Psoas muscle (tissue), 8 donors: ENCODE data around the gene NR2F6. TPM values are rescaled to one million over a fixed set of nuclear protein-coding genes. Genes with fewer than 3 reads are reported as not detected.

Experiments
- ATAC-seq, 4 donors: fragments of 200-7000 bp; cut with Tn5 transposase; one replicate each; pipeline ENCODE4 v1.9.1; 2020; ENCODE audit warnings: moderate library complexity in 3 of 4, mild to moderate bottlenecking in 2 of 4
- DNase-seq, 2 donors: peaks; one replicate each; pipeline ENCODE4 v3.0.0-alpha.2; 2020
- H3K27ac ChIP-seq: fragments of 200-600 bp; one replicate; pipeline ENCODE4 v1.8.0; 2022
- H3K27me3 ChIP-seq, 3 donors: fragments of 200-600 bp in 1 of 3; one replicate each; pipeline versions ENCODE4 v1.6.1 to v1.8.0; 2013 to 2022; ENCODE audit warnings: low read length in 2 of 3, mild to moderate bottlenecking in 2 of 3, moderate library complexity in 1 of 3; ENCODE audit not compliant: insufficient read depth in 3 of 3
- H3K36me3 ChIP-seq, 2 donors: fragments of 200-600 bp in 1 of 2; one replicate each; pipeline versions ENCODE4 v1.6.1 to v1.8.0; 2013 to 2022; ENCODE audit warnings: low read depth in 1 of 2, mild to moderate bottlenecking in 1 of 2, moderate library complexity in 1 of 2; ENCODE audit not compliant: insufficient read depth in 1 of 2
- H3K4me1 ChIP-seq: fragments of 200-600 bp; one replicate; pipeline ENCODE4 v1.8.0; 2022
- H3K4me3 ChIP-seq: fragments of 200-600 bp; one replicate; pipeline ENCODE4 v1.8.0; 2022; ENCODE audit warnings: mild to moderate bottlenecking
- H3K9me3 ChIP-seq: fragments of 200-600 bp; one replicate; pipeline ENCODE4 v1.8.0; 2022
- CTCF ChIP-seq: fragments of 200-600 bp; IDR thresholded peaks from one replicate; pipeline ENCODE4 v1.8.0; 2022; ENCODE audit warnings: antibody characterized with exemption
- WGBS, 3 donors: extraction: QIAGEN DNeasy Blood & Tissue Kit; methylation state at CpG; one replicate each; pipeline versions ENCODE4 v1.1.6 to v1.1.7; 2013; 5-methylcytosine and 5-hydroxymethylcytosine counted together
- intact Hi-C, 2 donors: fragments of 100-400 bp; cut with DNase I; formaldehyde crosslinking; loops; one replicate each; pipeline versions ENCODE4 v1.11.0 to v1.14.2; 2022
- polyA plus RNA-seq, 3 donors: library from polyadenylated mRNA; stranded (reverse); fragments of 200-250 nt; gene quantifications; one replicate each; pipeline ENCODE4 v1.2.3, GENCODE V29; 2013
- total RNA-seq, 4 donors: library from RNA; stranded (reverse); fragmentation: NEBNext Ultra II Directional in 2 of 4; extraction: Animal tissue kit (Norgen Biotek cat#: 25700) in 2 of 4; gene quantifications; one replicate each; pipeline versions ENCODE4 v1.2.1 to v1.2.4, GENCODE V29; 2021 to 2023
- donor health status: healthy with polysubstance abuse.
- donor health status: DM: no; HTN: no; CAD: no; lungs with moderate emphysema.
- donor health status: Bipolar disorder and iron deficiency.
- donor health status: healthy.
- donor health status: DM: yes; HTN: yes; CAD: no.
- donor health status: DM: no; HTN: no; CAD: no.
- donor health status: DM: no; HTN: no; CAD: no.
- donor health status: DM: yes; HTN: yes; CAD: no.

Gene NR2F6
- total and polyA plus RNA-seq, 7 donors, result 21.1 to 56.7 (median 40.4) TPM

DNA sequence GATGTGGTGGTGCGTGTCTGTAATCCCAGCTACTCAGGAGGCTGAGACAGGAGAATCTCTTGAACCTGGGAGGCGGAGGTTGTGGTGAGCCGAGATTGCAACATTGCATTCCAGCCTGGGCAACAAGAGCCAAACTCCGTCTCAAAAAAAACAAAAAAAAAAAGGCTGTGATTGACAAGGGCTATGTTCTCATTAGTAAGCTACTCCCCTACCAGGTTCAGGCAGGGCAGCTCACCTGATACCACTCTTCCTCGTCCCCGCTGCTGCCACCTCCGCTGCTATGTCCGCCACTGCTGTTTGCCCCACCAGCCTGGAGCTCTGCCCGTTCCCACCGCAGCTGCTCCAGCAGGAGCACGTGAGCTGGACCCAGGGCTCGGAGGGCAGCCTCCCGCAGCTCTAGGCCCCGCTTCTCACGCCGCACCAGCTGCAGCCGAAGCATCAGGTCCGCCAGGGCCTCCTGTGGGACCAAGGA is 9.5 kb upstream of the NR2F6 start:
- no peaks in the 10 kb centered on the region for H3K36me3 ChIP-seq
- WGBS, 3 donors, result 32 to 44% (median 34%) methylated on average over 18 of the region's 18 CpGs
- no peaks in the 10 kb centered on the region for H3K9me3 ChIP-seq
- no peak overlapping the region for H3K4me3 ChIP-seq
- H3K27ac ChIP-seq, result no peak overlapping the region
- no peak for TF ChIP-seq CTCF
- H3K27me3 ChIP-seq, result peaks cover 0 to 3% (median 0%) of the 10 kb centered on the region in 3 donors
- ATAC-seq (no peak), DNase-seq (no peak)
- intact Hi-C loops, result no loop called here
- no peaks in the 10 kb centered on the region for H3K4me1 ChIP-seq

DNA sequence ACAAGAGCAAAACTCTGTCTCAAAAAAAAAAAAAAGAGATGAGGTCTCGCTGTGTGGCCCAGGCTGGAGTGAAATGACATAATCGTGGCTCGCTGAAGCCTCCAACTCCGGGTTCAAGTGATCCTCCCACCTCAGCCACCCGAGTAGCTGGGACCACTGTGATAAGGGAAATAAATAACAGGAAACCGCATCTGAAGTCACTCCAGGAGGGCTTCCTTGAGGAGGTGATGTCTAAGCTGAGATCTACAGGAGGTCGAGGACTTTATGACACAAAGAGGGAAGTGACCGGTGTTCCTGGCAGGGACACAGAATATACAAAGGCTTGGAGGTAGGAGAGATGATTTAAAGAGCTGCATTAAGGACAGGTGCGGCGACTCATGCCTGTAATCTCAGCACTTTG is 8.9 kb upstream of the NR2F6 start:
- ATAC-seq, result no peak
- peaks cover 0 to 3% (median 0%) of the 10 kb centered on the region in 3 donors for H3K27me3 ChIP-seq
- no peak overlapping the region for H3K27ac ChIP-seq
- no peaks in the 10 kb centered on the region for H3K9me3 ChIP-seq
- no peak for TF ChIP-seq CTCF
- WGBS, 3 donors, result 84 to 90% (median 85%) methylated on average over 10 of the region's 10 CpGs
- intact Hi-C loops, result no loop called here
- DNase-seq, result no peak
- no peaks in the 10 kb centered on the region for H3K36me3 ChIP-seq
- H3K4me1 ChIP-seq, result no peaks in the 10 kb centered on the region
- H3K4me3 ChIP-seq, result no peak overlapping the region

DNA sequence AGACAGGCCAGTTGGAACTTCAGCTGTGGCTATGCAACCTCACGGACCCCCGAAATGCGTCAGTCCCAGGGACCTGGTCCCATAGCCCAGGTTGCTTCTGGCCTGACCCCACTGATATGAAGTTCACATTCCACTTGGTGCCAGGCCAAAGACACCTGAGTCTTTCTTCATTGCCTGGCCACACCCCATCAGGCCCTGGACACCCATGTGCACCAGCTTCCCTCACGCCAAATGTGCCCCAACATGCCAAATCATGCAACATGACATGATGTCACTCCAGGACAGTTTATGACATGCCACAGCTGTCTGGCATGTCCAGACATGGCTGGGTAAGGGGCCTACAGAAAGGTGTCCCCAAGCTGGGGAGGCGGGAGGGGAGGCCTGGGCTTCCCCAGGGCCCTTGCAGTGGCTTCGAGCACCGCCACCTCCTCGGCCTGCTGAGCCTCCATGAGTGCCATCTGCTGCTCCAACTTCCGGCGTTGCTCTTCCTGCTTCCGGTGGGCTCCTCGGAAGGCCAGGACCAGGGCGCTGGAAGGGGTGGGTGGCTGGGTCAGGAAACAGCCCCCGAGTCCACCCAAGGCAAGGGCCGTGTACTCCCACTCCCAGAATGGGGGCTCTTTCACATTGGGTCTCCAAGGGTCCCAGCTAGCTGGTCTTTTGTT is 4.3 kb upstream of the NR2F6 start:
- TF ChIP-seq CTCF, result no peak
- Histone ChIP-seq H3K27me3 (peaks cover 0 to 3% (median 0%) of the 10 kb centered on the region in 3 donors), H3K4me1 (peaks cover 8% of the 10 kb centered on the region), H3K4me3 (no peak overlapping the region), H3K9me3 (no peaks in the 10 kb centered on the region), H3K27ac (no peak overlapping the region), H3K36me3 (no peaks in the 10 kb centered on the region)
- ATAC-seq (no peak), DNase-seq (no peak)
- 71 to 92% (median 84%) methylated on average over 14 to 15 of the region's 15 CpGs for WGBS, 3 donors
- intact Hi-C loops, result no loop called here

- no peak for TF ChIP-seq CTCF
- Histone ChIP-seq H3K27me3 (no peaks in the 10 kb centered on the region), H3K4me3 (no peak overlapping the region), H3K4me1 (peaks cover 8% of the 10 kb centered on the region), H3K9me3 (no peaks in the 10 kb centered on the region), H3K27ac (no peak overlapping the region), H3K36me3 (no peaks in the 10 kb centered on the region)
- no peak for DNase-seq
- ATAC-seq, result no peak
- 57 to 61% (median 60%) methylated on average over 19 to 21 of the region's 21 CpGs for WGBS, 3 donors
- intact Hi-C loops, result no loop called here
These were observed 2.5 kb upstream of the NR2F6 start for GRCh38 chr19:17248011-17248776.
